PC-3 (cell line): ENCODE results near the gene R3HDM4. TPM values are rescaled to one million over a fixed set of nuclear protein-coding genes. Genes with fewer than 3 reads are reported as not detected.

ENCODE experiments used
- ATAC-seq: fragments of 200-7000 bp; cut with Tn5 transposase; 2 replicates; pipeline ENCODE4 v1.9.1; 2020; ENCODE audit warnings: mild to moderate bottlenecking, moderate library complexity
- BruUV-seq: library from RNA; stranded (reverse); fragments of 400-500 nt; replicated peaks from 2 replicates; lab custom pipeline; 2021; lab: Mats Ljungman, UMichigan
- CTCF ChIA-PET: fragments of 300-600 bp; sonication (Branson Sonifier 250); formaldehyde crosslinking; loops from one replicate; lab custom pipeline; 2022; ENCODE audit warnings: antibody characterized with exemption; lab: Charles Lee
- POLR2A ChIA-PET: fragments of 300-600 bp; sonication (Branson Sonifier 250); formaldehyde crosslinking; loops from one replicate; lab custom pipeline; 2022; ENCODE audit warnings: antibody characterized with exemption; ENCODE audit not compliant: unreplicated experiment; lab: Charles Lee
- DNase-seq: peaks from one replicate; pipeline ENCODE4 v3.0.0-alpha.2; 2015
- H2AFZ ChIP-seq: fragments of 300-600 bp; sonication (generic); 2 replicates; pipeline ENCODE4 v1.6.0; 2016; ENCODE audit warnings: antibody characterized with exemption, low read length
- H3F3A ChIP-seq: fragments of 300-600 bp; sonication (generic); one replicate; pipeline ENCODE4 v1.6.0; 2017; ENCODE audit warnings: antibody characterized with exemption, low read length, control low read depth, mild to moderate bottlenecking; ENCODE audit not compliant: unreplicated experiment
- H3K27ac ChIP-seq: fragments of 300-600 bp; sonication (generic); 2 replicates; pipeline ENCODE4 v1.5.1; 2016; ENCODE audit warnings: mild to moderate bottlenecking, low read length
- H3K27me3 ChIP-seq: fragments of 300-600 bp; sonication (generic); 2 replicates; pipeline ENCODE4 v1.6.1; 2016; ENCODE audit warnings: low read length, mixed read lengths
- H3K36me3 ChIP-seq: fragments of 300-600 bp; sonication (generic); 2 replicates; pipeline ENCODE4 v1.6.1; 2016; ENCODE audit warnings: low read depth, mixed run types, low read length, mixed read lengths
- H3K4me1 ChIP-seq: fragments of 300-600 bp; sonication (generic); 2 replicates; pipeline ENCODE4 v1.5.1; 2016; ENCODE audit warnings: low read length; ENCODE audit not compliant: insufficient read depth
- H3K4me2 ChIP-seq: fragments of 300-600 bp; sonication (generic); 2 replicates; pipeline ENCODE4 v1.6.0; 2016; ENCODE audit warnings: low read length
- H3K4me3 ChIP-seq: fragments of 300-600 bp; sonication (generic); 2 replicates; pipeline ENCODE4 v1.5.1; 2016; ENCODE audit warnings: mild to moderate bottlenecking, low read length, mixed read lengths
- H3K79me2 ChIP-seq: fragments of 300-600 bp; sonication (generic); 2 replicates; pipeline ENCODE4 v1.6.1; 2017; ENCODE audit warnings: low read length, mixed read lengths
- H3K9ac ChIP-seq: fragments of 300-600 bp; sonication (generic); 2 replicates; pipeline ENCODE4 v1.6.0; 2016; ENCODE audit warnings: mild to moderate bottlenecking, low read length
- H3K9me2 ChIP-seq: fragments of 300-600 bp; sonication (generic); replicated peaks from 2 replicates; pipeline ENCODE4 v1.6.1; 2016; ENCODE audit warnings: mixed run types, low read length, mixed read lengths
- H3K9me3 ChIP-seq: fragments of 300-600 bp; sonication (generic); 2 replicates; pipeline ENCODE4 v1.6.1; 2016; ENCODE audit warnings: low read length, mixed read lengths
- H4K20me1 ChIP-seq: fragments of 300-600 bp; sonication (generic); 2 replicates; pipeline ENCODE4 v1.6.1; 2016; ENCODE audit warnings: low read length, mixed read lengths
- EZH2 ChIP-seq: fragments of 300-600 bp; sonication (generic); IDR thresholded peaks from one replicate; pipeline ENCODE4 v1.6.1; 2017; ENCODE audit warnings: antibody characterized with exemption, mild to moderate bottlenecking, low read length; ENCODE audit not compliant: unreplicated experiment
- EZH2phosphoT487 ChIP-seq: fragments of 300-600 bp; sonication (generic); IDR thresholded peaks from 2 replicates; pipeline ENCODE4 v1.6.1; 2018; ENCODE audit warnings: mild to moderate bottlenecking, antibody characterized with exemption, low read length, borderline replicate concordance
- intact Hi-C: fragments of 100-400 bp; cut with micrococcal nuclease; formaldehyde crosslinking; loops from 2 replicates; pipeline ENCODE4 v1.9.0; 2023
- total RNA-seq: library from RNA; depleted of rRNA; stranded (reverse); fragments of >200 nt; gene quantifications from 2 replicates; pipeline ENCODE4 v1.2.3, GENCODE V29; 2014
- TF ChIP-seq, protein P1 (sequence below): fragments of 300-600 bp; sonication (generic); conservative IDR thresholded peaks from 2 replicates; pipeline ENCODE4 v1.5.1; 2017; ENCODE audit warnings: antibody characterized with exemption, low read depth, mild to moderate bottlenecking, low read length

R3HDM4 gene
- total RNA-seq, 1 experiment from 2014 or later, result 44.9 TPM

DNA sequence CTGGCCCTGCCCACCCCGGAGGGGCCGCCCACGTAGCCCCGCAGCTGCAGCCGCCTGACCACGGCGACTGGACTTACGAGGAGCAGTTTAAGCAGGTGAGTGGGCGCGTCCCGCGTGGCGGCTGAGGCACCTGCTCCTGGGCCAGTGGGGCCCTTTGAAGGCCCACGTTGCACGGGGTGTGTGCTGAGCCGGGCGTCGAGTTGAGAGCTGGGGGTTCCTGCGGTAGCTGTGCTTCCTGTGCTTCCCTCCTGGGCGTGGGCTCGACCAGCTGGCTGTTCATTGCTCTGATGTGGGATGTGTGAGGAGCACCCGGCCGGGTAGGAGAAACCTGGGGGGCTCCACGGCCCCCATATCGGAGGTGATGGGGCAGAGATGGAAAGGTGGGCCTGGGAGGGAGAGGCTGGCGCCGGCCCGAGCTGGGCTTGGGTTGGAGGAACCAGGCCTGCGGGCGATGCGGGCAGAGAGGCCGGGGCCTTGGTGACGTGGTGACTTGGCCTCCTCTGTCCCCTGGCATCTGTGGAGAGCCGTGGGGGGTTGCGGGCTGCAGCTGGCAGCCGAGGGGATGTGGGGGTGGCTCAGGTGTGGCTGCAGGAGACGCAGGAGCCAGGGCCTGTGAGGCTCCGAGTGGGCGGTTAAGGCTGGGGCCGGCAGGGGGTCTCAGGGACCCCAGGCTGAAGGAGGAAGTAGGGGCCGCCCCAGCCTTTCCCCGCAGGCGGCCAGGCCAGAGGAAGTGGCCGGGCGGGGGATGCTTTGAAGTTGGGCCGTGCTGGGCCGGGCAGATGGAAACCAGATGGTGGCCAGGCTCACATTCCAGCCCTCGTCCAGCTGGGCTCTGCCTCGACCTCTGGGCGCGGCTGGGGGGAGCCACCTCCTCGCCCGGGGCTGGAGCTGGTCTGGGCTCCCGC, 19.9 kb upstream of the R3HDM4 start:
- no peak for ATAC-seq
- Histone ChIP-seq H3K9me2 (no peaks in the 10 kb centered on the region), H3F3A (no peaks in the 10 kb centered on the region), H3K9ac (no peak overlapping the region), H3K4me1 (peaks cover 11% of the 10 kb centered on the region; the same call in 1 of the 2 replicates), H3K9me3 (no peaks in the 10 kb centered on the region), H3K27me3 (no peaks in the 10 kb centered on the region), H3K79me2 (no peaks in the 10 kb centered on the region), H3K36me3 (no peaks in the 10 kb centered on the region), H2AFZ (no peak overlapping the region), H3K4me2 (no peak overlapping the region), H3K27ac (no peak overlapping the region), H3K4me3 (no peak overlapping the region), H4K20me1 (no peaks in the 10 kb centered on the region)
- CTCF ChIA-PET, result no interaction called here
- BruUV-seq, result no TSS peak
- no peak for DNase-seq
- TF ChIP-seq EZH2phosphoT487 (no peak), EZH2 (no peak)
- TF ChIP-seq, protein P1, sequence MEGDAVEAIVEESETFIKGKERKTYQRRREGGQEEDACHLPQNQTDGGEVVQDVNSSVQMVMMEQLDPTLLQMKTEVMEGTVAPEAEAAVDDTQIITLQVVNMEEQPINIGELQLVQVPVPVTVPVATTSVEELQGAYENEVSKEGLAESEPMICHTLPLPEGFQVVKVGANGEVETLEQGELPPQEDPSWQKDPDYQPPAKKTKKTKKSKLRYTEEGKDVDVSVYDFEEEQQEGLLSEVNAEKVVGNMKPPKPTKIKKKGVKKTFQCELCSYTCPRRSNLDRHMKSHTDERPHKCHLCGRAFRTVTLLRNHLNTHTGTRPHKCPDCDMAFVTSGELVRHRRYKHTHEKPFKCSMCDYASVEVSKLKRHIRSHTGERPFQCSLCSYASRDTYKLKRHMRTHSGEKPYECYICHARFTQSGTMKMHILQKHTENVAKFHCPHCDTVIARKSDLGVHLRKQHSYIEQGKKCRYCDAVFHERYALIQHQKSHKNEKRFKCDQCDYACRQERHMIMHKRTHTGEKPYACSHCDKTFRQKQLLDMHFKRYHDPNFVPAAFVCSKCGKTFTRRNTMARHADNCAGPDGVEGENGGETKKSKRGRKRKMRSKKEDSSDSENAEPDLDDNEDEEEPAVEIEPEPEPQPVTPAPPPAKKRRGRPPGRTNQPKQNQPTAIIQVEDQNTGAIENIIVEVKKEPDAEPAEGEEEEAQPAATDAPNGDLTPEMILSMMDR, result no peak
- intact Hi-C loops, result no loop called here
- POLR2A ChIA-PET, result no interaction called here

DNA sequence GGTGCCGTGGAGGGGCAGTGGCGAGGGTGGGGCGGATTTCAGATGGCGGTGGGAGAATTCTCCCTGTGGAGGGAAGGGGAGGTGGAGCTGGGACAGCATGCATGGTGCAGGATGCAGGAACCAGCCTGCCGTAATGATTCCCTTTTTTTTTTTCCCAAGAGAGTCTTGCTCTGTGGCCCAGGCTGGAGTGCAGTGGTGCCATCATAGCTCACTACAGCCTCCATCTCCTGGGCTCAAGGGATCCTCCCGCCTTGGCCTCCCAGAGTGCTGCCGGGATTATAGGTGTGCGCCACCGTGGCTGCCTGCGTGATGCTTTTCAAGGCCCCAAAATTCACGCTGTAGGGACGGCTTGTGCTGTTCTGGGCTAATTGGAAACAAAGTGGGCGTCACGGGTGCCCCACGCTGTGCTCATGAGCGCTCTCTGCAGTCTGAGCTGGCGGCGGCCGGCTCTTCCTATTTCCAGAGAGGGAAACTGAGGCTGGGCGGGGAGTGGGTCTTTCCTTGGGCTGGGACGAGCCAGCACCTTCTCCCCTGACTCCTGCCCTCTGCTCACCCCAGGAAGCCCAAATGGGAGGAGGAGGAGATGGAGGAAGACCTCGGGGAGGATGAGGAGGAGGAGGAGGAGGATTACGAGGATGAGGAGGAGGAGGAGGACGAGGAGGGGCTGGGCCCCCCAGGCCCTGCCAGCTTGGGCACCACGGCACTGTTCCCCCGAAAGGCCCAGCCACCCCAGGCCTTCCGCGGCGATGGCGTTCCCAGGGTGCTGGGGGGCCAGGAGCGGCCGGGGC, 19.0 kb upstream of the R3HDM4 start:
- no peak overlapping the region for H3K9ac ChIP-seq
- H3K27ac ChIP-seq, result no peak overlapping the region
- peaks cover 11% of the 10 kb centered on the region; the same call in 1 of the 2 replicates for H3K4me1 ChIP-seq
- H3K9me2 ChIP-seq, result no peaks in the 10 kb centered on the region
- no peak overlapping the region for H3K4me3 ChIP-seq
- ATAC-seq (no peak), DNase-seq (no peak)
- H3K4me2 ChIP-seq, result no peak overlapping the region
- H2AFZ ChIP-seq, result no peak overlapping the region
- CTCF ChIA-PET, result no interaction called here
- no peaks in the 10 kb centered on the region for H3K27me3 ChIP-seq
- H3K36me3 ChIP-seq, result no peaks in the 10 kb centered on the region
- no peaks in the 10 kb centered on the region for H3F3A ChIP-seq
- H3K79me2 ChIP-seq, result no peaks in the 10 kb centered on the region
- intact Hi-C loops, result no loop called here
- H3K9me3 ChIP-seq, result no peaks in the 10 kb centered on the region
- POLR2A ChIA-PET, result no interaction called here
- H4K20me1 ChIP-seq, result no peaks in the 10 kb centered on the region
- BruUV-seq, result no TSS peak
- TF ChIP-seq EZH2 (no peak), EZH2phosphoT487 (no peak)
- TF ChIP-seq, protein P1, result no peak

DNA sequence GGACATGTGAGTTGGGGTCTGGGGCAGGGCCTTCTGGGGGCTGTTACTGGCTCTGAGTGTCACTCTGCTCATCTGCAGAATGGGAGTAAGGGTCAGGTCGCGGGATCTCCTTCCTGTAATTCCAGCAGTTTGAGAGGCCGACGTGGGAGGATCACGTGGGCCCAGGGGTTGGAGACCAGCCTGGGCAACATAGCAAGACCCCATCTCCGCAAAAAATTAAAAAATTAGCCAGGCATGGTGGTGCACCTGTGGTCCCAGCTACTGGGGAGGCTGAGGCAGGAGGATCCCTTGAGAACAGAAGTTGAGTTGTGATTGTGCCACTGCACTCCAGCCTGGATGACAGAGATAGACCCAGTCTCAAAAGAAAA, 16.9 kb upstream of the R3HDM4 start:
- peaks cover 8% of the 10 kb centered on the region; the same call in 1 of the 2 replicates for H3K4me1 ChIP-seq
- H3K79me2 ChIP-seq, result 0 out of 2 replicates have a peak, but pooled peaks cover 3% of the 10 kb centered on the region
- no peaks in the 10 kb centered on the region for H3K9me3 ChIP-seq
- ATAC-seq, result no peak
- H3K27ac ChIP-seq, result no peak overlapping the region
- H3K9me2 ChIP-seq, result no peaks in the 10 kb centered on the region
- H4K20me1 ChIP-seq, result no peaks in the 10 kb centered on the region
- H3K36me3 ChIP-seq, result no peaks in the 10 kb centered on the region
- CTCF ChIA-PET, result no interaction called here
- H2AFZ ChIP-seq, result no peak overlapping the region
- no TSS peak for BruUV-seq
- TF ChIP-seq EZH2phosphoT487 (no peak), EZH2 (no peak)
- TF ChIP-seq, protein P1, result no peak
- no peaks in the 10 kb centered on the region for H3F3A ChIP-seq
- POLR2A ChIA-PET, result no interaction called here
- no peak overlapping the region for H3K4me2 ChIP-seq
- no peak overlapping the region for H3K4me3 ChIP-seq
- intact Hi-C loops, result no loop called here
- DNase-seq, result no peak
- H3K27me3 ChIP-seq, result no peaks in the 10 kb centered on the region
- no peak overlapping the region for H3K9ac ChIP-seq
